ENCODE results near the gene LMAN2L.

- TF ChIP-seq CTCF (IDR thresholded peaks at IDR 0.05): no peak
- no peak for TF ChIP-seq EP300 (IDR thresholded peaks at IDR 0.05)
- no peak for TF ChIP-seq POLR2AphosphoS5 (IDR thresholded peaks at IDR 0.05)
Measured at GRCh38 chr2:96772903-96773671, 33.2 kb upstream of the LMAN2L start.

All from suprapubic skin (tissue), 4 donors.